HCT116 (cell line): ENCODE results near the gene RUNX1. TPM values are rescaled to one million over a fixed set of nuclear protein-coding genes. Genes with fewer than 3 reads are reported as not detected.

Experiments
- ATAC-seq: fragments of 200-7000 bp; cut with Tn5 transposase; 2 replicates; pipeline ENCODE4 v1.9.1; 2020; ENCODE audit warnings: mild to moderate bottlenecking, moderate library complexity
- BruUV-seq: library from RNA; stranded (reverse); fragments of 400-500 nt; replicated peaks from 2 replicates; lab custom pipeline; 2021; lab: Mats Ljungman, UMichigan
- CTCF ChIA-PET: fragments of 300-600 bp; sonication (Branson Sonifier 250); formaldehyde crosslinking; loops from one replicate; lab custom pipeline; 2021; ENCODE audit warnings: antibody characterized with exemption; lab: Charles Lee
- POLR2A ChIA-PET: fragments of 300-600, 350-600 bp; sonication (Branson Sonifier 250); formaldehyde crosslinking; loops from one replicate; lab custom pipeline; 2021; ENCODE audit warnings: antibody characterized with exemption; lab: Charles Lee
- RAD21 ChIA-PET, 2 experiments: fragments of 300-600 bp; sonication (Branson Sonifier 250); formaldehyde crosslinking; loops; one replicate each; lab custom pipeline; 2023; ENCODE audit warnings: low total read pairs in 2 of 2; ENCODE audit not compliant: uncharacterized antibody in 2 of 2, unreplicated experiment in 2 of 2, low non-redundant PET in 1 of 2; lab: Charles Lee
- DNase-seq: peaks from one replicate; pipeline ENCODE4 v3.0.0-alpha.2; 2010; ENCODE audit warnings: low read depth, low spot score
- H2AFZ ChIP-seq: fragments of 200-600 bp; shearing (Covaris generic), sonication (generic); 2 replicates; pipeline ENCODE4 v1.6.1; 2017; ENCODE audit warnings: low read depth, mixed run types, mixed read lengths, antibody characterized with exemption, low read length; ENCODE audit not compliant: poor library complexity, severe bottlenecking
- H3K27ac ChIP-seq: 2 replicates; pipeline ENCODE4 v1.5.1; 2012; ENCODE audit warnings: low read depth, low read length
- H3K27me3 ChIP-seq: fragments of 200-600 bp; sonication (generic); 2 replicates; pipeline ENCODE4 v1.6.1; 2016; ENCODE audit warnings: mixed run types, low read length, mixed read lengths; ENCODE audit not compliant: insufficient read depth
- H3K36me3 ChIP-seq, 2 experiments: fragments of 200-500 bp in 1 of 2; fragments of 200-600 bp in 1 of 2; sonication (Bioruptor generic) in 1 of 2; sonication (generic) in 1 of 2; 2 replicates each; pipeline versions ENCODE4 v1.5.1 to v1.6.1; 2014 to 2016; ENCODE audit warnings: low read length in 2 of 2, inconsistent platforms in 1 of 2, mixed read lengths in 1 of 2, mixed run types in 1 of 2; ENCODE audit not compliant: insufficient read depth in 2 of 2, control insufficient read depth in 1 of 2
- H3K4me1 ChIP-seq, 2 experiments: fragments of 200-600 bp in 1 of 2; sonication (generic) in 1 of 2; 2 replicates each; pipeline versions ENCODE4 v1.5.1 to v1.6.1; 2012 to 2017; ENCODE audit warnings: low read length in 2 of 2, inconsistent platforms in 1 of 2, mild to moderate bottlenecking in 1 of 2, mixed read lengths in 1 of 2, mixed run types in 1 of 2, moderate library complexity in 1 of 2; ENCODE audit not compliant: insufficient read depth in 2 of 2, control insufficient read depth in 1 of 2
- H3K4me2 ChIP-seq: fragments of 200-600 bp; sonication (generic); 2 replicates; pipeline ENCODE4 v1.6.1; 2017; ENCODE audit warnings: mixed run types, low read length, mixed read lengths
- H3K4me3 ChIP-seq, 2 experiments: fragments of 200-600 bp in 1 of 2; sonication (generic) in 1 of 2; replicated peaks in 1 of 2; 2 replicates each; pipeline ENCODE4 v1.5.1; 2011 to 2016; ENCODE audit warnings: low read length in 2 of 2, control low read depth in 1 of 2, low read depth in 1 of 2, mild to moderate bottlenecking in 1 of 2, mixed read lengths in 1 of 2, mixed run types in 1 of 2
- H3K79me2 ChIP-seq: fragments of 200-600 bp; sonication (generic); 2 replicates; pipeline ENCODE4 v1.6.1; 2017; ENCODE audit warnings: mild to moderate bottlenecking, mixed run types, low read length, moderate library complexity, mixed read lengths; ENCODE audit not compliant: insufficient read depth
- H3K9ac ChIP-seq: fragments of 200-600 bp; sonication (generic); 2 replicates; pipeline ENCODE4 v1.6.1; 2016; ENCODE audit warnings: low read length, mixed read lengths
- H3K9me2 ChIP-seq: fragments of 200-600 bp; sonication (generic), shearing (Covaris generic); 2 replicates; pipeline ENCODE4 v1.6.1; 2017; ENCODE audit warnings: mixed run types, mild to moderate bottlenecking, moderate library complexity; ENCODE audit not compliant: insufficient read depth
- H3K9me3 ChIP-seq, 2 experiments: fragments of 200-500 bp in 1 of 2; fragments of 200-600 bp in 1 of 2; sonication (Bioruptor generic) in 1 of 2; sonication (generic) in 1 of 2; 2 replicates each; pipeline ENCODE4 v1.6.1; 2014 to 2017; ENCODE audit warnings: low read length in 2 of 2, mixed read lengths in 2 of 2, inconsistent platforms in 1 of 2, low read depth in 1 of 2, mild to moderate bottlenecking in 1 of 2, mixed run types in 1 of 2, moderate library complexity in 1 of 2; ENCODE audit not compliant: control insufficient read depth in 1 of 2, insufficient read depth in 1 of 2
- H4K20me1 ChIP-seq: fragments of 200-600 bp; sonication (generic), shearing (Covaris generic); 2 replicates; pipeline ENCODE4 v1.6.1; 2017; ENCODE audit warnings: mixed run types, mild to moderate bottlenecking, moderate library complexity; ENCODE audit not compliant: insufficient read depth
- CBX3 ChIP-seq: IDR thresholded peaks from 2 replicates; pipeline ENCODE4 v1.6.1; 2012; ENCODE audit warnings: low read depth
- CEBPB ChIP-seq: IDR thresholded peaks from 2 replicates; pipeline ENCODE4 v1.6.1; 2012; ENCODE audit warnings: low read depth
- EGR1 ChIP-seq: IDR thresholded peaks from 2 replicates; pipeline ENCODE4 v1.6.1; 2012; ENCODE audit warnings: low read depth
- EZH2 ChIP-seq: fragments of 200-600 bp; sonication (generic); IDR thresholded peaks from 2 replicates; pipeline ENCODE4 v1.6.1; 2017; ENCODE audit warnings: antibody characterized with exemption, mixed run types
- EZH2phosphoT487 ChIP-seq: fragments of 200-600 bp; IDR thresholded peaks from 2 replicates; pipeline ENCODE4 v1.6.1; 2018; ENCODE audit warnings: antibody characterized with exemption, borderline replicate concordance
- FOSL1 ChIP-seq: IDR thresholded peaks from 2 replicates; pipeline ENCODE4 v1.6.1; 2012; ENCODE audit warnings: low read depth
- JUND ChIP-seq: IDR thresholded peaks from 2 replicates; pipeline ENCODE4 v1.6.1; 2012
- POLR2AphosphoS5 ChIP-seq: IDR thresholded peaks from 2 replicates; pipeline ENCODE4 v1.6.1; 2011; ENCODE audit warnings: mild to moderate bottlenecking, low read depth, low read length, moderate library complexity
- RAD21 ChIP-seq: IDR thresholded peaks from 2 replicates; pipeline ENCODE4 v1.6.1; 2012; ENCODE audit warnings: low read depth, mild to moderate bottlenecking
- SIN3A ChIP-seq: IDR thresholded peaks from 2 replicates; pipeline ENCODE4 v1.6.1; 2012; ENCODE audit warnings: low read depth
- SRF ChIP-seq: IDR thresholded peaks from 2 replicates; pipeline ENCODE4 v1.6.1; 2012; ENCODE audit warnings: low read depth
- TCF7L2 ChIP-seq: IDR thresholded peaks from 2 replicates; pipeline ENCODE4 v1.7.0; 2011; ENCODE audit warnings: borderline replicate concordance, inconsistent platforms; ENCODE audit not compliant: insufficient read depth, insufficient read length; ENCODE audit errors: extremely low read depth
- ZFX ChIP-seq: fragments of 450-650 bp; IDR thresholded peaks from 2 replicates; pipeline ENCODE4 v1.6.1; 2017
- ZNF274 ChIP-seq: fragments of 200-500 bp; sonication (Bioruptor generic); IDR thresholded peaks from 2 replicates; pipeline ENCODE4 v1.6.1; 2014; ENCODE audit warnings: mild to moderate bottlenecking, low read depth, low read length, inconsistent platforms
- intact Hi-C: fragments of 100-400 bp; cut with micrococcal nuclease; formaldehyde crosslinking; loops from 2 replicates; pipeline ENCODE4 v1.10.0; 2022
- total RNA-seq: library from RNA; stranded (reverse); gene quantifications from one replicate; pipeline ENCODE4 v1.2.1, GENCODE V29; 2021; ENCODE audit not compliant: unreplicated experiment
- TF ChIP-seq, protein P1 (sequence below): IDR thresholded peaks from 2 replicates; pipeline ENCODE4 v1.6.1; 2011; ENCODE audit warnings: mild to moderate bottlenecking, low read length, moderate library complexity; ENCODE audit not compliant: insufficient replicate concordance; ENCODE audit errors: extremely low read depth
- TF ChIP-seq, protein P2 (sequence below): IDR thresholded peaks from 2 replicates; pipeline ENCODE4 v1.6.1; 2012; ENCODE audit warnings: low read depth
- TF ChIP-seq, protein P3 (sequence below): IDR thresholded peaks from 2 replicates; pipeline ENCODE4 v1.6.1; 2012
- TF ChIP-seq, protein P4 (sequence below): IDR thresholded peaks from 2 replicates; pipeline ENCODE4 v1.6.1; 2012

The RUNX1 gene
- total RNA-seq, 1 experiment from 2014 or later: 33.5 TPM

DNA sequence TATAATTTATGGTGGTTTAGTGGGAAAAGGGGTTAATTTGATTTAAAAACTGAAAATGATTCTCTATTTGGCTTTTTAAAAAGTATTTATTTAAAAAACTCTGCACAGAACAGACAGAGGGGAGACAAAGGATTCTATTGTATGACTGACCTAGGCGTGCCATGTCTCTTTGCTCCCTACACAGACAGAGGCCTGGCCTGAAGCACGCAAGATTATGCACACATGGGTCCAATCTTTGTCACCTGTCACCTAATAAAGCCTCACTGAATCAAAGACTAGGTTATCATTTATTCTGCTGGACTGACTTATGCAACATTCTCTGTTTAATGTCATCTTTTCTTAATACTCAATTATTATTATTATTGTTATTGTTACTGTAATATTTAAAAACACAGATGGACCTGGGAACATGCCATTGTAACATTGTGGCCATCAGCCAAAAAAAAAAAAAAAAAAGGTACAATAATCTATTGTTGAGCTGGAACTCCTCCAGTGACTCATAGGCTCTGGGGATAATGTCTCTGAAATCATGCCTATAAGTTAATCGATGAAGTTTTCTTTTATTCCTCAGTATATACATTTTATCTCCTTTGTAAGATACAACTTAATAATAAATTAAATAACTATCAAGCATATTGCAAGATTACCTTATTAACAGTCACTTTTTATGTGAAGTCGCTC is 112.1 kb downstream of the RUNX1 start:
- Histone ChIP-seq H4K20me1 (no peaks in the 10 kb centered on the region), H3K9me2 (no peaks in the 10 kb centered on the region), H3K9ac (no peak overlapping the region), H3K27me3 (no peaks in the 10 kb centered on the region; the same call in 1 of the 2 replicates), H2AFZ (no peak overlapping the region), H3K4me1 (peaks cover 0 to 5% of the 10 kb centered on the region in 2 experiments; a peak in 1 of 4 replicates), H3K4me2 (no peak overlapping the region), H3K4me3 (no peak overlapping the region), H3K9me3 (no peaks in the 10 kb centered on the region), H3K36me3 (no peaks in the 10 kb centered on the region), H3K79me2 (no peaks in the 10 kb centered on the region), H3K27ac (no peak overlapping the region)
- TF ChIP-seq EZH2phosphoT487 (no peak), EZH2 (no peak), SRF (no peak), SIN3A (no peak), CBX3 (no peak), TCF7L2 (no peak), POLR2AphosphoS5 (no peak), JUND (no peak), EGR1 (no peak), CEBPB (no peak), RAD21 (no peak), ZNF274 (no peak), FOSL1 (no peak), ZFX (no peak)
- TF ChIP-seq, protein P1, sequence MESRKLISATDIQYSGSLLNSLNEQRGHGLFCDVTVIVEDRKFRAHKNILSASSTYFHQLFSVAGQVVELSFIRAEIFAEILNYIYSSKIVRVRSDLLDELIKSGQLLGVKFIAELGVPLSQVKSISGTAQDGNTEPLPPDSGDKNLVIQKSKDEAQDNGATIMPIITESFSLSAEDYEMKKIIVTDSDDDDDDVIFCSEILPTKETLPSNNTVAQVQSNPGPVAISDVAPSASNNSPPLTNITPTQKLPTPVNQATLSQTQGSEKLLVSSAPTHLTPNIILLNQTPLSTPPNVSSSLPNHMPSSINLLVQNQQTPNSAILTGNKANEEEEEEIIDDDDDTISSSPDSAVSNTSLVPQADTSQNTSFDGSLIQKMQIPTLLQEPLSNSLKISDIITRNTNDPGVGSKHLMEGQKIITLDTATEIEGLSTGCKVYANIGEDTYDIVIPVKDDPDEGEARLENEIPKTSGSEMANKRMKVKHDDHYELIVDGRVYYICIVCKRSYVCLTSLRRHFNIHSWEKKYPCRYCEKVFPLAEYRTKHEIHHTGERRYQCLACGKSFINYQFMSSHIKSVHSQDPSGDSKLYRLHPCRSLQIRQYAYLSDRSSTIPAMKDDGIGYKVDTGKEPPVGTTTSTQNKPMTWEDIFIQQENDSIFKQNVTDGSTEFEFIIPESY: no peak
- TF ChIP-seq, protein P2, sequence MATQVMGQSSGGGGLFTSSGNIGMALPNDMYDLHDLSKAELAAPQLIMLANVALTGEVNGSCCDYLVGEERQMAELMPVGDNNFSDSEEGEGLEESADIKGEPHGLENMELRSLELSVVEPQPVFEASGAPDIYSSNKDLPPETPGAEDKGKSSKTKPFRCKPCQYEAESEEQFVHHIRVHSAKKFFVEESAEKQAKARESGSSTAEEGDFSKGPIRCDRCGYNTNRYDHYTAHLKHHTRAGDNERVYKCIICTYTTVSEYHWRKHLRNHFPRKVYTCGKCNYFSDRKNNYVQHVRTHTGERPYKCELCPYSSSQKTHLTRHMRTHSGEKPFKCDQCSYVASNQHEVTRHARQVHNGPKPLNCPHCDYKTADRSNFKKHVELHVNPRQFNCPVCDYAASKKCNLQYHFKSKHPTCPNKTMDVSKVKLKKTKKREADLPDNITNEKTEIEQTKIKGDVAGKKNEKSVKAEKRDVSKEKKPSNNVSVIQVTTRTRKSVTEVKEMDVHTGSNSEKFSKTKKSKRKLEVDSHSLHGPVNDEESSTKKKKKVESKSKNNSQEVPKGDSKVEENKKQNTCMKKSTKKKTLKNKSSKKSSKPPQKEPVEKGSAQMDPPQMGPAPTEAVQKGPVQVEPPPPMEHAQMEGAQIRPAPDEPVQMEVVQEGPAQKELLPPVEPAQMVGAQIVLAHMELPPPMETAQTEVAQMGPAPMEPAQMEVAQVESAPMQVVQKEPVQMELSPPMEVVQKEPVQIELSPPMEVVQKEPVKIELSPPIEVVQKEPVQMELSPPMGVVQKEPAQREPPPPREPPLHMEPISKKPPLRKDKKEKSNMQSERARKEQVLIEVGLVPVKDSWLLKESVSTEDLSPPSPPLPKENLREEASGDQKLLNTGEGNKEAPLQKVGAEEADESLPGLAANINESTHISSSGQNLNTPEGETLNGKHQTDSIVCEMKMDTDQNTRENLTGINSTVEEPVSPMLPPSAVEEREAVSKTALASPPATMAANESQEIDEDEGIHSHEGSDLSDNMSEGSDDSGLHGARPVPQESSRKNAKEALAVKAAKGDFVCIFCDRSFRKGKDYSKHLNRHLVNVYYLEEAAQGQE: no peak
- TF ChIP-seq, protein P3, sequence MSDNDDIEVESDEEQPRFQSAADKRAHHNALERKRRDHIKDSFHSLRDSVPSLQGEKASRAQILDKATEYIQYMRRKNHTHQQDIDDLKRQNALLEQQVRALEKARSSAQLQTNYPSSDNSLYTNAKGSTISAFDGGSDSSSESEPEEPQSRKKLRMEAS: no peak
- TF ChIP-seq, protein P4, sequence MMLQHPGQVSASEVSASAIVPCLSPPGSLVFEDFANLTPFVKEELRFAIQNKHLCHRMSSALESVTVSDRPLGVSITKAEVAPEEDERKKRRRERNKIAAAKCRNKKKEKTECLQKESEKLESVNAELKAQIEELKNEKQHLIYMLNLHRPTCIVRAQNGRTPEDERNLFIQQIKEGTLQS: no peak
- intact Hi-C loops: no loop called here
- ChIA-PET CTCF (no interaction called here), POLR2A (no interaction called here), RAD21 (interaction anchor here in 1 of 2 experiments (0.6 kb wide), 1 partner anchor 1082 kb away, joined by 3 read pairs; no protein-coding TSS in a partner anchor)
- ATAC-seq (peak; percentile 53; the same call in 1 of the 2 replicates), DNase-seq (no peak)
- BruUV-seq: no TSS peak
